NB4 (cell line): Measurements from ENCODE around the gene HOXC10.

Experiments
- MYC ChIP-seq: IDR thresholded peaks from 2 replicates; pipeline ENCODE4 v1.6.1; 2011; ENCODE audit warnings: low read depth, low read length
- POLR2A ChIP-seq: IDR thresholded peaks from 2 replicates; pipeline ENCODE4 v1.6.1; 2011; ENCODE audit warnings: mild to moderate bottlenecking; ENCODE audit not compliant: insufficient read length; ENCODE audit errors: extremely low read depth
- TF ChIP-seq, protein P1 (sequence below): IDR thresholded peaks from one replicate; pipeline ENCODE4 v1.5.1; 2012; ENCODE audit warnings: low read depth, low read length
- TF ChIP-seq, protein P2 (sequence below): IDR thresholded peaks from 2 replicates; pipeline ENCODE4 v1.6.1; 2011; ENCODE audit warnings: low read depth, low read length

DNA sequence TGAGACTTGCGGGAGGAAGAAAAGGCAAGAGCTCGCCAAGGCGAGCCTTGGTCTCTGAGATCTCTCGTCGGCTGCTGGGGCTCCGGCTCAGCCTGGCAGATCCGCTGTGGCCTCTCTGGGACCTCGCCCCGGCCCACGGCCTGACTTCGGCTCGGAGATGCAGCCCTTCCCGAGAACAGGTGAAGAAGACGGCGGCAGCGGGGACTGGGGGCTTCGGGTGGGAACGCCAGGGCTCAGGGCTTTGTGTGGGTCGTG lies 9.0 kb downstream of the HOXC10 start:
- TF ChIP-seq MYC, result no peak
- TF ChIP-seq, protein P1, sequence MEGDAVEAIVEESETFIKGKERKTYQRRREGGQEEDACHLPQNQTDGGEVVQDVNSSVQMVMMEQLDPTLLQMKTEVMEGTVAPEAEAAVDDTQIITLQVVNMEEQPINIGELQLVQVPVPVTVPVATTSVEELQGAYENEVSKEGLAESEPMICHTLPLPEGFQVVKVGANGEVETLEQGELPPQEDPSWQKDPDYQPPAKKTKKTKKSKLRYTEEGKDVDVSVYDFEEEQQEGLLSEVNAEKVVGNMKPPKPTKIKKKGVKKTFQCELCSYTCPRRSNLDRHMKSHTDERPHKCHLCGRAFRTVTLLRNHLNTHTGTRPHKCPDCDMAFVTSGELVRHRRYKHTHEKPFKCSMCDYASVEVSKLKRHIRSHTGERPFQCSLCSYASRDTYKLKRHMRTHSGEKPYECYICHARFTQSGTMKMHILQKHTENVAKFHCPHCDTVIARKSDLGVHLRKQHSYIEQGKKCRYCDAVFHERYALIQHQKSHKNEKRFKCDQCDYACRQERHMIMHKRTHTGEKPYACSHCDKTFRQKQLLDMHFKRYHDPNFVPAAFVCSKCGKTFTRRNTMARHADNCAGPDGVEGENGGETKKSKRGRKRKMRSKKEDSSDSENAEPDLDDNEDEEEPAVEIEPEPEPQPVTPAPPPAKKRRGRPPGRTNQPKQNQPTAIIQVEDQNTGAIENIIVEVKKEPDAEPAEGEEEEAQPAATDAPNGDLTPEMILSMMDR, result no peak
- no peak for TF ChIP-seq POLR2A
- TF ChIP-seq, protein P2, sequence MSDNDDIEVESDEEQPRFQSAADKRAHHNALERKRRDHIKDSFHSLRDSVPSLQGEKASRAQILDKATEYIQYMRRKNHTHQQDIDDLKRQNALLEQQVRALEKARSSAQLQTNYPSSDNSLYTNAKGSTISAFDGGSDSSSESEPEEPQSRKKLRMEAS, result no peak
